ENCODE results near the gene KCNQ4.

Gene KCNQ4

DNA sequence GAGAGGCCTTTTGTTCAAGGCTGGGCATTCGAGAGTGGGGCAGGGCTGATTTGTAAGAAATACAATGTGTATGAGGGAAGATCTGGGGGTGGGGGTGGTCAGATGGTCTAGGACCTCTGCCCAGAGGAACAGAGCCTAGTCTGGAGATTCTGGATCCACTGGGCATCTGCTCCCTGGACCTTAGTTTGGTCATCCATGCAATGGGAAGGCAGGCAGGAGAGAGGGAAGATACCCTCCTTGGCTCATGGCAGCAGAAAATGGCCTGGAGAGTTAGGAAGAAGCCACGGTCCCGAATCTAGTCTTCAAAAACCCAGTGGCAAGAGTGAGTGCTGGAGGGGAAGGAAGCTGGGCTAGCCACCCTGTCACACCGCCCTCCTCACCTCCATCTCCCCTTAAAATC, 39.8 kb downstream of the KCNQ4 start:
- Histone ChIP-seq H3K4me1 (ENCODE audit: control insufficient read depth, insufficient read depth, low read length) (peaks cover 40% of the 10 kb centered on the region), H3K27me3 (ENCODE audit: control insufficient read depth in 1 of 2, insufficient read depth in 2 of 2, low read length in 2 of 2) (no peaks in the 10 kb centered on the region), H3K9ac (ENCODE audit: low read length in 2 of 2) (no peak overlapping the region), H3K36me3 (ENCODE audit: control insufficient read depth in 2 of 2, insufficient read depth in 2 of 2, low read length in 2 of 2) (peaks cover 0 to 15% of the 10 kb centered on the region in 2 donors), H3K4me3 (ENCODE audit: low read length in 2 of 2) (no peak overlapping the region), H3K27ac (ENCODE audit: low read length) (no peak overlapping the region), H3K9me3 (ENCODE audit: control insufficient read depth in 2 of 2, low read length in 2 of 2) (no peaks in the 10 kb centered on the region)

DNA sequence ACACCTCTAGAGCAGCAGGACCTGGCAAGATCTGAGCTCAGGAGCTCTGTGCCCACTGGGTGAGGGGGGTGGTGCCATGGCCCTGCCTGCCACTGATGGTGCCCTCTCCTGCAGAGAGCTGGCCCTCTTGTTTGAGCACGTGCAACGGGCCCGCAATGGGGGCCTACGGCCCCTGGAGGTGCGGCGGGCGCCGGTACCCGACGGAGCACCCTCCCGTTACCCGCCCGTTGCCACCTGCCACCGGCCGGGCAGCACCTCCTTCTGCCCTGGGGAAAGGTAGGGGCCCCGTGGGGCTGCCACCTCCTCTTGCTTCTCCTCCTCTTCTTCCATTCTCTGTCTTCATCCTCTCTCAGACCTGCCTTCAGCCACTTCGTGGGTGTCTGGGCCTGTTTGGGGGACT, 40.4 kb downstream of the KCNQ4 start:
- Histone ChIP-seq H3K4me3 (ENCODE audit: low read length in 2 of 2) (no peak overlapping the region), H3K27ac (ENCODE audit: low read length) (no peak overlapping the region), H3K9me3 (ENCODE audit: control insufficient read depth in 2 of 2, low read length in 2 of 2) (no peaks in the 10 kb centered on the region), H3K27me3 (ENCODE audit: control insufficient read depth in 1 of 2, insufficient read depth in 2 of 2, low read length in 2 of 2) (no peaks in the 10 kb centered on the region), H3K9ac (ENCODE audit: low read length in 2 of 2) (no peak overlapping the region), H3K36me3 (ENCODE audit: control insufficient read depth in 2 of 2, insufficient read depth in 2 of 2, low read length in 2 of 2) (peaks cover 0 to 13% of the 10 kb centered on the region in 2 donors), H3K4me1 (ENCODE audit: control insufficient read depth, insufficient read depth, low read length) (peaks cover 38% of the 10 kb centered on the region)

DNA sequence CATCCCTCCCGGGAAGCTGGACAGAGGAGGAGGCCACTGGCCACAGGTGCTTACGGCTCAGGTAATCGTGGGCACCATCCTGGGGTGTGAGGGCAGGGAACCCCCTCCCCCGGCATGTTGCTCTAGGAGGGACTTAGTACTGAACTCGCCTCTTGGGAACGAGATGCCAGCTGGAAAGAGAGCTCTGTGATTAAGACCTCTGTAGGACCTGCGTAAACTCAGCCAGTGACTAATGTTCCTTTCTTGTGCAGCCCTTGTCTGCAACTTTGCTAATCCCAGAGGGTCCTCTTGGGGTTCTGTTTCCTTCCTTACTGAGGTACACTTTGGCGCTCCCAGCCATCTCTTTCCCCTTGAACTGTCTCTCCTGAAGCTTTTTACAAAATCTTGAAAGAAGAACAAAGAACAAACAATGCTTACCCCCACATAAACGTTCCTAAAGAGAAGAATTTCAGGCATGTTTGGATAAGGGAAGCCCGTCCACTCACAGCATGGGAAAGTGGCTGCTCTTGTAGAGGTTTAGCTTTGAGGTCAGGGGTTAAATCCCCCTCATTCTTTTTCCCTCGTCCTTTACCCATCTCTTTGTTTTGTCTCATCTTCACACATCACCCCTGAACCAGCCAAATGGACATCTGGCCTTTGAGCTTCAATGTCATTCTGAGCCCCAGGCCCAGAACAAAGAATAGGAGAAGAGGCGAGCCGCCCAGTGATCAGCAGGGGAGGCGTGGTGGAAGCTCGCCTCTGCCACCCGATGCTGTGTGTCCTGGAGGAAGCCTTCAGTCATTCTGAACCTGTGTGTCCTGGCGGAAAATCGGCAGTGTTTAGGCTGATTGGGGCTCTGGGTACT, 41.2 kb downstream of the KCNQ4 start:
- Histone ChIP-seq H3K36me3 (ENCODE audit: control insufficient read depth in 2 of 2, insufficient read depth in 2 of 2, low read length in 2 of 2) (peaks cover 2 to 13% of the 10 kb centered on the region in 2 donors), H3K4me1 (ENCODE audit: control insufficient read depth, insufficient read depth, low read length) (peaks cover 35% of the 10 kb centered on the region), H3K27me3 (ENCODE audit: control insufficient read depth in 1 of 2, insufficient read depth in 2 of 2, low read length in 2 of 2) (no peaks in the 10 kb centered on the region), H3K27ac (ENCODE audit: low read length) (peak overlapping the region; percentile 2), H3K9ac (ENCODE audit: low read length in 2 of 2) (no peak overlapping the region), H3K9me3 (ENCODE audit: control insufficient read depth in 2 of 2, low read length in 2 of 2) (no peaks in the 10 kb centered on the region), H3K4me3 (ENCODE audit: low read length in 2 of 2) (no peak overlapping the region)

DNA sequence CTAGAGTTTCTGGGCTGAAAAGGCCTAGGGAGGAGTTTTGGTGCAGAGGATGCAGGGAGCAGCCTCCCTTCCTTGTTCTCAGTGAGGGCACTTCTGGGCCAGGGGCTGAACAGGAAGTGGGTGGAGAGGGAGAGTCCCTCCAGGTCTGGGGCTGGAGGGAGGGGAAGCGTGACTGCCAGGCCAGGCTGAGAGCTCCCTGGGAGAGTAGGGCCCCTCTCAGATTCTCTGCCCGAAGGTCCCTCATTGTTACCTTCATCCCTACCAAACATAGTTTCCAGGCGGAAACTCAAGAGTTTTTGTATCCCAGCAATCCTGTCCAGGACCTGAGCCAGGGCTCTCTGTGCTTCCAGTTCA, 41.8 kb downstream of the KCNQ4 start:
- Histone ChIP-seq H3K36me3 (ENCODE audit: control insufficient read depth in 2 of 2, insufficient read depth in 2 of 2, low read length in 2 of 2) (peaks cover 3 to 8% of the 10 kb centered on the region in 2 donors), H3K27me3 (ENCODE audit: control insufficient read depth in 1 of 2, insufficient read depth in 2 of 2, low read length in 2 of 2) (no peaks in the 10 kb centered on the region), H3K4me3 (ENCODE audit: low read length in 2 of 2) (no peak overlapping the region), H3K27ac (ENCODE audit: low read length) (peak overlapping the region; percentile 2), H3K9me3 (ENCODE audit: control insufficient read depth in 2 of 2, low read length in 2 of 2) (no peaks in the 10 kb centered on the region), H3K9ac (ENCODE audit: low read length in 2 of 2) (no peak overlapping the region), H3K4me1 (ENCODE audit: control insufficient read depth, insufficient read depth, low read length) (peaks cover 31% of the 10 kb centered on the region)

DNA sequence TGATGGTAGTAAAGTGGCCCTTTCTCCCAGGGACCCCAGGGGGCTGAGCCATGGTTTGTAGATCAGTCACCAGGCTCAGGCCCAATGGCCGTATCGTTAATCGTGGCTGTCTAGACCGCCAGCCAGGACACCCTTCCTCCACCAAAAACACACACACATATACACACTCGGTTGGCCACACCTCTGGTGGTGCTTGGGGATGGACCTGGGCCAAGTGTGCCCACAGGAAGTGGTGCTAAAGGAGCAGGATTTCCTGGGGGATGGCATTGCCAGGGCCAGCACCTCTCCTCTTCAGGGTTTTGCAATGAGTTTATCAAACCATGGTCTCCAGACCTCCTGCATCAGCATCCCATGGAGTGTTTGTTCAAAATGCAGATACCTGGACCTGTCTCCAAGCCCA, 42.4 kb downstream of the KCNQ4 start:
- Histone ChIP-seq H3K4me1 (ENCODE audit: control insufficient read depth, insufficient read depth, low read length) (peaks cover 25% of the 10 kb centered on the region), H3K27me3 (ENCODE audit: control insufficient read depth in 1 of 2, insufficient read depth in 2 of 2, low read length in 2 of 2) (no peaks in the 10 kb centered on the region), H3K9me3 (ENCODE audit: control insufficient read depth in 2 of 2, low read length in 2 of 2) (no peaks in the 10 kb centered on the region), H3K27ac (ENCODE audit: low read length) (no peak overlapping the region), H3K36me3 (ENCODE audit: control insufficient read depth in 2 of 2, insufficient read depth in 2 of 2, low read length in 2 of 2) (peaks cover 3 to 5% of the 10 kb centered on the region in 2 donors), H3K4me3 (ENCODE audit: low read length in 2 of 2) (no peak overlapping the region), H3K9ac (ENCODE audit: low read length in 2 of 2) (no peak overlapping the region)

DNA sequence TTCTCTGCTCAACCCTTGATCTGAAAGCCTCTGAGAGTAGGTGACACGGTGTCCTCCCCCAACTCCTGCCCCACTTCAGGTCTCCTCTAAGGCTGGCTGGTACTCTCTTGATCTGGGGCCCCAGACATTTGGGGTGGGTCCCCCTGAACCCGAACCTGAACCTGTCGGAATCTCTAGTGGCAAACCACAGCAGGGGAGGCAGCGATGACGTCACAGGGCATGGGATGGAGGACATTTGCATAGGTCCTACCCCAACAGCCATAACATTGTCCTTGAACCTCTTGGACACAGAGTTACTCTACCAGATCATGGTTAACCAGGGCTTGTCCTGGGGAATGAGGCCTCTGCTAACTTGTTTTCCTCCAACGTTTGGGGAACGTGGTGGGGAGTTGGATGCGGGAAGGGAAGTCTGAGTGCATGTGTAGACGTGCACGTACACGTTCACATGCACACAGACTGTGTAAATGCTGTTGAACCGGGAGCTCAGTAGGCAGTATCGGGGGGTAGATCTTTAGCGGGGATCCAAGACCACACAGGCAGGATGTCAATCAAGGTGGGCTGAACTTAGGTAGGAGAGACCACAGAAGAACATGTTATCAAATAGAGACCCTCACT, 46.2 kb downstream of the KCNQ4 start:
- no peak overlapping the region for H3K9ac ChIP-seq (ENCODE audit: low read length in 2 of 2)
- H3K36me3 ChIP-seq (ENCODE audit: control insufficient read depth in 2 of 2, insufficient read depth in 2 of 2, low read length in 2 of 2) = peaks cover 3 to 4% of the 10 kb centered on the region in 2 donors
- no peaks in the 10 kb centered on the region for H3K27me3 ChIP-seq (ENCODE audit: control insufficient read depth in 1 of 2, insufficient read depth in 2 of 2, low read length in 2 of 2)
- H3K27ac ChIP-seq (ENCODE audit: low read length) = no peak overlapping the region
- H3K4me1 ChIP-seq (ENCODE audit: control insufficient read depth, insufficient read depth, low read length) = peaks cover 9% of the 10 kb centered on the region
- H3K4me3 ChIP-seq (ENCODE audit: low read length in 2 of 2) = no peak overlapping the region
- no peaks in the 10 kb centered on the region for H3K9me3 ChIP-seq (ENCODE audit: control insufficient read depth in 2 of 2, low read length in 2 of 2)

DNA sequence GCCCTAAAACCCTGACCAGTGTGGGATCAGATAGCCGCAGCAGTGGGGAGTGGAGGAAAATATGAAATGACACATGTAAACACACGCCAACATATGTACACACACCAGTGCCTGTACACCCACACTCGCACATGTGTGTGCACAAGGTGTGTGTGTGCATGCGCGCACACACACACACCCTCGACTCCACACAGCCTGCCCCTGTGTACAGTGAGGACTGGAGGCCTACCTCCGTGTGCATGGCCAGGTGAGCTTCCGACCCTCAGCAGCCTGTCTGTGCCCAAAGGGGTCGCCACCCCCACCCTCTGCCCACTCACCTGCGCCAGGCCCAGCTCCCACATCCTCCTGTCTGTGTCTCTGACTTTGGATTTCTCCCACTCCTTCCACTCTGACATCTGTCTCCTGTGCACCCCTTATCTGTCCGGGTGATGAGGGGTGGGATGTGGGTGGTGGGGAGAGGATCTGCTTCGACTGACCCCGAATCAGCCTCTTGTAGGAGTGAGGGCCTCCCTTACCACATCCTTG, 46.9 kb downstream of the KCNQ4 start:
- Histone ChIP-seq H3K27me3 (ENCODE audit: control insufficient read depth in 1 of 2, insufficient read depth in 2 of 2, low read length in 2 of 2) (no peaks in the 10 kb centered on the region), H3K4me1 (ENCODE audit: control insufficient read depth, insufficient read depth, low read length) (peaks cover 5% of the 10 kb centered on the region), H3K9ac (ENCODE audit: low read length in 2 of 2) (no peak overlapping the region), H3K4me3 (ENCODE audit: low read length in 2 of 2) (no peak overlapping the region), H3K27ac (ENCODE audit: low read length) (no peak overlapping the region), H3K9me3 (ENCODE audit: control insufficient read depth in 2 of 2, low read length in 2 of 2) (no peaks in the 10 kb centered on the region), H3K36me3 (ENCODE audit: control insufficient read depth in 2 of 2, insufficient read depth in 2 of 2, low read length in 2 of 2) (peaks cover 3 to 12% of the 10 kb centered on the region in 2 donors)

DNA sequence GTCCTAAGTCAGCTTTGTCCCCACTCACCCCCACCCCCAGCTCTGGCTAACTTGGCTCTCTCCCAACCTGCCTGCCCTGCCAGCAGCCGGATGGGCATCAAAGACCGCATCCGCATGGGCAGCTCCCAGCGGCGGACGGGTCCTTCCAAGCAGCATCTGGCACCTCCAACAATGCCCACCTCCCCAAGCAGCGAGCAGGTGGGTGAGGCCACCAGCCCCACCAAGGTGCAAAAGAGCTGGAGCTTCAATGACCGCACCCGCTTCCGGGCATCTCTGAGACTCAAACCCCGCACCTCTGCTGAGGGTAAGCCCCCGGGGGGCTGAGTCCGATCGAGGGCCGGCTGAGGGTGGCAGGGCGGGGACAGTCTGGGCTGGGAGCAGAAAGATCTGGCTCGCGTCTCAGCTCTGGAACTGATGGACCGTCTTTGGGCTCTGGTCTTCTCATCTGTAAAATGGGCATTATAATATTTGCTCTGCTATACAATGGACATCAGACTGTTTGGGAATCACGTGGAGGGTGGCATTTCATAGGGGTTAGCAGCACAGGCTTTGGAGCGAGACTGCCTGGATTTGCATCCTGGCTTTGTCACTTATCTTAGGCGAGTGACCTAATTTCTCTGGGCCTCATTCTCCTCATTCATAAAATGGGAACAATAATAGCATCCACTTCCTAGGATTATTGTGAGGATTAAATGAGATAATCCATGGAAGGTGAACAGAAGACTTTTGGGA, 47.6 kb downstream of the KCNQ4 start:
- no peaks in the 10 kb centered on the region for H3K9me3 ChIP-seq (ENCODE audit: control insufficient read depth in 2 of 2, low read length in 2 of 2)
- no peaks in the 10 kb centered on the region for H3K4me1 ChIP-seq (ENCODE audit: control insufficient read depth, insufficient read depth, low read length)
- no peak overlapping the region for H3K9ac ChIP-seq (ENCODE audit: low read length in 2 of 2)
- peaks cover 3 to 18% of the 10 kb centered on the region in 2 donors for H3K36me3 ChIP-seq (ENCODE audit: control insufficient read depth in 2 of 2, insufficient read depth in 2 of 2, low read length in 2 of 2)
- no peaks in the 10 kb centered on the region for H3K27me3 ChIP-seq (ENCODE audit: control insufficient read depth in 1 of 2, insufficient read depth in 2 of 2, low read length in 2 of 2)
- H3K27ac ChIP-seq (ENCODE audit: low read length) = no peak overlapping the region
- no peak overlapping the region for H3K4me3 ChIP-seq (ENCODE audit: low read length in 2 of 2)

DNA sequence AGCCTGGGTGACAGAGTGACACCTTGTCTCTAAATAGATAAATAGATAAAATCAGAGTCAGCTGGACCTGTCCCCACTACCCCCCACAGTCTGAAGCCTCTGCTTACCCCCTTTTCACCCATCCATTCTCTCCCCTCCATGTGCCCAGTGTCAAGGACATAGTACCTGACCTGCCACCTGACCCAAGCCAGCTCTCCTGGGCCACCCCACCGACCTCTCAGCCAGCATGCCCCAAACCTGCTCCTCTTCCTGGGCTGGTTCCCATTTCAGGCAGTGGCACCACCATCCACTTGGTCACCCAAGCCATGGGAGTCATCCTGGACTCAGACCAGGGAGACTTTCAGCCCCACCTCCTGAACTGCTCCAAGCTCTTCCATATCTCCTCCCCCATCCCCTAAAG, 50.4 kb downstream of the KCNQ4 start:
- H3K27me3 ChIP-seq (ENCODE audit: control insufficient read depth in 1 of 2, insufficient read depth in 2 of 2, low read length in 2 of 2) = no peaks in the 10 kb centered on the region
- no peak overlapping the region for H3K4me3 ChIP-seq (ENCODE audit: low read length in 2 of 2)
- H3K9ac ChIP-seq (ENCODE audit: low read length in 2 of 2) = no peak overlapping the region
- no peaks in the 10 kb centered on the region for H3K9me3 ChIP-seq (ENCODE audit: control insufficient read depth in 2 of 2, low read length in 2 of 2)
- peaks cover 3 to 22% of the 10 kb centered on the region in 2 donors for H3K36me3 ChIP-seq (ENCODE audit: control insufficient read depth in 2 of 2, insufficient read depth in 2 of 2, low read length in 2 of 2)
- no peak overlapping the region for H3K27ac ChIP-seq (ENCODE audit: low read length)
- no peaks in the 10 kb centered on the region for H3K4me1 ChIP-seq (ENCODE audit: control insufficient read depth, insufficient read depth, low read length)

DNA sequence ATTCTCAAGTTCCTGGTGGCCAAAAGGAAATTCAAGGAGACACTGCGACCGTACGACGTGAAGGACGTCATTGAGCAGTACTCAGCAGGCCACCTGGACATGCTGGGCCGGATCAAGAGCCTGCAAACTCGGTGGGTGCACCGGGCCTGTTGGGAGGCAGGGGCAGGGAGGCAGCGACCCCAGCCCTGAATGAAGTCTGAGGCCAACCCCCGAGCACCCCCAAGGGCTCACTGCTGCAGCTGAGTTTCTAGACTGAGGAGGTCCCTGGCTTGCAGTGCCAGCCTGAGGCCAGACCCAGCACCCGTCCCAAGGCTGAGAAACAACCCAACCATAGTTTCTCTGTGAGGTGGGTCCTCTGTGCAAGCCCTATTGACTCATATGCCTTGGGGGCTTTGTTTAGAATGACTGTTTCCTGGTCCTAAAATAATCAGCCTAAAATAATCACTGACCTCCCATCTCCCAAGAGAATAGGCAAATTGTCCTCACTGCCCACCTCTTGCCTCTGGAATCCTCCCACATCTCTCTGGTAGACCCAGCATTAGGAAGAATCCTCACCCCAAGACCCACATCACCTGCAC, 51.5 kb downstream of the KCNQ4 start:
- Histone ChIP-seq H3K4me1 (ENCODE audit: control insufficient read depth, insufficient read depth, low read length) (no peaks in the 10 kb centered on the region), H3K9ac (ENCODE audit: low read length in 2 of 2) (no peak overlapping the region), H3K4me3 (ENCODE audit: low read length in 2 of 2) (no peak overlapping the region), H3K27me3 (ENCODE audit: control insufficient read depth in 1 of 2, insufficient read depth in 2 of 2, low read length in 2 of 2) (no peaks in the 10 kb centered on the region), H3K36me3 (ENCODE audit: control insufficient read depth in 2 of 2, insufficient read depth in 2 of 2, low read length in 2 of 2) (peaks cover under 1 to 29% of the 10 kb centered on the region in 2 donors), H3K9me3 (ENCODE audit: control insufficient read depth in 2 of 2, low read length in 2 of 2) (no peaks in the 10 kb centered on the region), H3K27ac (ENCODE audit: low read length) (no peak overlapping the region)
